ENCODE data around the gene KLHL6.

Gene KLHL6

GRCh38 chr3:183500981-183501704 lies 54.4 kb downstream of the KLHL6 start:
- TF ChIP-seq CTCF (IDR thresholded peaks at IDR 0.05; ENCODE audit: low read depth, low read length), result no peak
- H3K4me3 ChIP-seq (ENCODE audit: low read depth, low read length), result no peak overlapping the region

GRCh38 chr3:183500319-183500718 lies 55.2 kb downstream of the KLHL6 start:
- no peak for TF ChIP-seq CTCF (IDR thresholded peaks at IDR 0.05; ENCODE audit: low read depth, low read length)
- no peak overlapping the region for H3K4me3 ChIP-seq (ENCODE audit: low read depth, low read length)

GRCh38 chr3:183498634-183499033 lies 56.9 kb downstream of the KLHL6 start:
- no peak for TF ChIP-seq CTCF (IDR thresholded peaks at IDR 0.05; ENCODE audit: low read depth, low read length)

GRCh38 chr3:183497313-183497712 lies 58.2 kb downstream of the KLHL6 start:
- TF ChIP-seq CTCF (IDR thresholded peaks at IDR 0.05; ENCODE audit: low read depth, low read length), result no peak
- no peak overlapping the region for H3K4me3 ChIP-seq (ENCODE audit: low read depth, low read length)

More at GRCh38 chr3:183498634-183499033, 56.9 kb downstream of the KLHL6 start:
- no peak overlapping the region for H3K4me3 ChIP-seq (ENCODE audit: low read depth, low read length)

- TF ChIP-seq CTCF (IDR thresholded peaks at IDR 0.05; ENCODE audit: low read depth, low read length), result no peak
- no peak overlapping the region for H3K4me3 ChIP-seq (ENCODE audit: low read depth, low read length)
These were observed 59.2 kb downstream of the KLHL6 start for GRCh38 chr3:183496311-183496710.

- no peak for TF ChIP-seq CTCF (IDR thresholded peaks at IDR 0.05; ENCODE audit: low read depth, low read length)
- no peak overlapping the region for H3K4me3 ChIP-seq (ENCODE audit: low read depth, low read length)
These were observed 61.2 kb downstream of the KLHL6 start for GRCh38 chr3:183494341-183494740.

GRCh38 chr3:183493296-183494045 lies 62.0 kb downstream of the KLHL6 start:
- no peak overlapping the region for H3K4me3 ChIP-seq (ENCODE audit: low read depth, low read length)
- no peak for TF ChIP-seq CTCF (IDR thresholded peaks at IDR 0.05; ENCODE audit: low read depth, low read length)

All from WI38 (cell line).